Activated CD8-positive, alpha-beta memory T cell treated with anti-CD3 and anti-CD28 coated beads, Interleukin-2, amount 50 U/mL, for 1 hour (primary cell): Measurements from ENCODE around the gene LAP3.
"Not testable (repeated sequence)": the region's sequence is repeated elsewhere in the genome, so short reads cannot be mapped to it uniquely, and the experiment has no call there.

Source experiments
- DNase-seq: peaks from one replicate; pipeline ENCODE4 v3.0.0-alpha.2; 2020; ENCODE audit errors: extremely low read depth

The LAP3 gene

GRCh38 chr4:17562157-17562556 lies 14.8 kb upstream of the LAP3 start:
- DNase-seq, result no peak

GRCh38 chr4:17565846-17566245 lies 11.2 kb upstream of the LAP3 start:
- no peak for DNase-seq

- no peak for DNase-seq
These were observed 9.7 kb upstream of the LAP3 start for GRCh38 chr4:17567271-17567670.

GRCh38 chr4:17574206-17574605 lies 2.8 kb upstream of the LAP3 start:
- no peak for DNase-seq

- DNase-seq, result not testable (repeated sequence)
These were observed 1.8 kb upstream of the LAP3 start for GRCh38 chr4:17575177-17575576.

GRCh38 chr4:17577665-17578481 lies 875 bp downstream of the LAP3 start:
- DNase-seq, result no peak

- no peak for DNase-seq
These were observed 1.5 kb downstream of the LAP3 start for GRCh38 chr4:17578482-17578891.

GRCh38 chr4:17580969-17581368 lies 4.0 kb downstream of the LAP3 start:
- no peak for DNase-seq

GRCh38 chr4:17583276-17583675 lies 6.3 kb downstream of the LAP3 start:
- no peak for DNase-seq

GRCh38 chr4:17583941-17584340 lies 6.9 kb downstream of the LAP3 start:
- no peak for DNase-seq

- DNase-seq, result no peak
These were observed 7.7 kb downstream of the LAP3 start for GRCh38 chr4:17584521-17585213.

- DNase-seq, result no peak
These were observed 10.3 kb downstream of the LAP3 start for GRCh38 chr4:17587094-17587822.

GRCh38 chr4:17589355-17589754 lies 12.4 kb downstream of the LAP3 start:
- no peak for DNase-seq

GRCh38 chr4:17595471-17596005 lies 18.5 kb downstream of the LAP3 start:
- no peak for DNase-seq

GRCh38 chr4:17597517-17597916 lies 20.5 kb downstream of the LAP3 start:
- DNase-seq, result no peak

- no peak for DNase-seq
These were observed 22.8 kb downstream of the LAP3 start for GRCh38 chr4:17599826-17600225.

GRCh38 chr4:17605236-17605635 lies 28.2 kb downstream of the LAP3 start:
- no peak for DNase-seq

- peak; percentile 11 for DNase-seq
These were observed 36.9 kb downstream of the LAP3 start for GRCh38 chr4:17613761-17614415.

- DNase-seq, result peak; percentile 95
These were observed 37.7 kb downstream of the LAP3 start, which contains the start of gene MED28 for GRCh38 chr4:17614416-17615299. Gene MED28, plus strand, starts transcription at chr4:17614641. Its CDS starts 14 bp downstream, at chr4:17614655.

GRCh38 chr4:17616283-17616682 lies 39.3 kb downstream of the LAP3 start:
- no peak for DNase-seq

- no peak for DNase-seq
These were observed 41.9 kb downstream of the LAP3 start for GRCh38 chr4:17618926-17619325.
